ENCODE measurements around the gene COBL. TPM values are rescaled to one million over a fixed set of nuclear protein-coding genes. Genes with fewer than 3 reads are reported as not detected.

Gene COBL
- polyA plus RNA-seq, 3 donors, result not detected

- no peak for DNase-seq
- WGBS (ENCODE audit: insufficient coverage), result 100% methylated on average over 1 of the region's 3 CpGs
- H3K79me2 ChIP-seq (ENCODE audit: insufficient read depth, low read length), result no peaks in the 10 kb centered on the region
- intact Hi-C loops (cut with micrococcal nuclease), result no loop called here
- H3K9ac ChIP-seq (ENCODE audit: insufficient read depth, low read length, poor library complexity, severe bottlenecking), result no peak overlapping the region
- H3K4me3 ChIP-seq (replicated peaks in 1 of 3; ENCODE audit: low read depth in 2 of 3, low read length in 3 of 3), result no peak overlapping the region
- no peaks in the 10 kb centered on the region for H3K4me1 ChIP-seq (ENCODE audit: control insufficient read depth in 1 of 2, insufficient read depth in 2 of 2, low read length in 2 of 2)
- H3K27ac ChIP-seq (ENCODE audit: low read depth in 1 of 2, low read length in 2 of 2), result no peak overlapping the region
- H3K9me3 Mint-ChIP-seq, result peaks cover 0 to 3% (median 2%) of the 10 kb centered on the region in 7 donors
- H3K36me3 ChIP-seq (replicated peaks in 1 of 2; ENCODE audit: control insufficient read depth in 1 of 2, insufficient read depth in 2 of 2, low read length in 2 of 2), result no peaks in the 10 kb centered on the region
- no peaks in the 10 kb centered on the region for H3K9me3 ChIP-seq (replicated peaks in 1 of 2; ENCODE audit: control insufficient read depth in 1 of 2, insufficient read depth in 1 of 2, low read length in 2 of 2)
- peaks cover 0 to 5% (median 0%) of the 10 kb centered on the region in 3 donors for H3K27me3 Mint-ChIP-seq (ENCODE audit: low read depth in 3 of 3)
- no peaks in the 10 kb centered on the region for H3K36me3 Mint-ChIP-seq
- no peak overlapping the region for H3K4me2 ChIP-seq (replicated peaks; ENCODE audit: extremely low read depth, low read length, poor library complexity, severe bottlenecking)
- no peak for TF ChIP-seq CTCF (IDR thresholded peaks at IDR 0.05)
- no peak overlapping the region for H2AFZ ChIP-seq (ENCODE audit: insufficient read depth, low read depth, low read length, poor library complexity, severe bottlenecking)
- H3K27me3 ChIP-seq (ENCODE audit: control insufficient read depth in 2 of 2, insufficient read depth in 2 of 2, low read length in 2 of 2), result no peaks in the 10 kb centered on the region
- H4K20me1 ChIP-seq (ENCODE audit: insufficient read depth, low read length), result no peaks in the 10 kb centered on the region
- H3K27ac Mint-ChIP-seq, result no peak overlapping the region
- H3K4me3 Mint-ChIP-seq, result no peak overlapping the region
- peaks cover 4% of the 10 kb centered on the region for H3K4me1 Mint-ChIP-seq
Measured at GRCh38 chr7:51127618-51127904, 189.0 kb downstream of the COBL start.

GRCh38 chr7:51126813-51127617 lies 189.6 kb downstream of the COBL start:
- Histone ChIP-seq H3K4me3 (replicated peaks in 1 of 3; ENCODE audit: low read depth in 2 of 3, low read length in 3 of 3) (no peak overlapping the region), H3K36me3 (replicated peaks in 1 of 2; ENCODE audit: control insufficient read depth in 1 of 2, insufficient read depth in 2 of 2, low read length in 2 of 2) (no peaks in the 10 kb centered on the region), H2AFZ (ENCODE audit: insufficient read depth, low read depth, low read length, poor library complexity, severe bottlenecking) (no peak overlapping the region), H3K27ac (ENCODE audit: low read depth in 1 of 2, low read length in 2 of 2) (no peak overlapping the region), H3K27me3 (ENCODE audit: control insufficient read depth in 2 of 2, insufficient read depth in 2 of 2, low read length in 2 of 2) (no peaks in the 10 kb centered on the region), H3K9ac (ENCODE audit: insufficient read depth, low read length, poor library complexity, severe bottlenecking) (no peak overlapping the region), H3K4me2 (replicated peaks; ENCODE audit: extremely low read depth, low read length, poor library complexity, severe bottlenecking) (no peak overlapping the region), H3K9me3 (replicated peaks in 1 of 2; ENCODE audit: control insufficient read depth in 1 of 2, insufficient read depth in 1 of 2, low read length in 2 of 2) (no peaks in the 10 kb centered on the region), H3K79me2 (ENCODE audit: insufficient read depth, low read length) (no peaks in the 10 kb centered on the region), H3K4me1 (ENCODE audit: control insufficient read depth in 1 of 2, insufficient read depth in 2 of 2, low read length in 2 of 2) (no peaks in the 10 kb centered on the region), H4K20me1 (ENCODE audit: insufficient read depth, low read length) (no peaks in the 10 kb centered on the region)
- peaks cover 0 to 5% (median 0%) of the 10 kb centered on the region in 3 donors for H3K27me3 Mint-ChIP-seq (ENCODE audit: low read depth in 3 of 3)
- no peak for DNase-seq
- H3K27ac Mint-ChIP-seq, result no peak overlapping the region
- H3K4me1 Mint-ChIP-seq, result peaks cover 8% of the 10 kb centered on the region
- 96% methylated on average over 14 of the region's 19 CpGs for WGBS (ENCODE audit: insufficient coverage)
- no peak for TF ChIP-seq CTCF (IDR thresholded peaks at IDR 0.05)
- H3K9me3 Mint-ChIP-seq, result peaks cover 0 to 3% (median 0%) of the 10 kb centered on the region in 7 donors
- H3K4me3 Mint-ChIP-seq, result no peak overlapping the region
- intact Hi-C loops (cut with micrococcal nuclease), result no loop called here
- H3K36me3 Mint-ChIP-seq, result no peaks in the 10 kb centered on the region

All from CD14-positive monocyte (primary cell).